NCI-H2171 (cell line): ENCODE data around the gene CEP135.

ENCODE experiments used
- DNase-seq: peaks from one replicate; lab custom pipeline; 2025; lab: John Stamatoyannopoulos, UW

The CEP135 gene

GRCh38 chr4:56078866-56079265 lies 130.1 kb downstream of the CEP135 start:
- no peak for DNase-seq

GRCh38 chr4:56080384-56080783 lies 131.6 kb downstream of the CEP135 start:
- DNase-seq: no peak

GRCh38 chr4:56082829-56083228 lies 134.1 kb downstream of the CEP135 start:
- no peak for DNase-seq
